T-helper 22 cell (primary cell): ENCODE measurements around the gene STIM1.
"Not testable (repeated sequence)": the region's sequence is repeated elsewhere in the genome, so short reads cannot be mapped to it uniquely, and the experiment has no call there.

Experiments
- DNase-seq: peaks from one replicate; pipeline ENCODE4 v3.0.0-alpha.2; 2020; ENCODE audit warnings: low read depth

STIM1 gene

DNA sequence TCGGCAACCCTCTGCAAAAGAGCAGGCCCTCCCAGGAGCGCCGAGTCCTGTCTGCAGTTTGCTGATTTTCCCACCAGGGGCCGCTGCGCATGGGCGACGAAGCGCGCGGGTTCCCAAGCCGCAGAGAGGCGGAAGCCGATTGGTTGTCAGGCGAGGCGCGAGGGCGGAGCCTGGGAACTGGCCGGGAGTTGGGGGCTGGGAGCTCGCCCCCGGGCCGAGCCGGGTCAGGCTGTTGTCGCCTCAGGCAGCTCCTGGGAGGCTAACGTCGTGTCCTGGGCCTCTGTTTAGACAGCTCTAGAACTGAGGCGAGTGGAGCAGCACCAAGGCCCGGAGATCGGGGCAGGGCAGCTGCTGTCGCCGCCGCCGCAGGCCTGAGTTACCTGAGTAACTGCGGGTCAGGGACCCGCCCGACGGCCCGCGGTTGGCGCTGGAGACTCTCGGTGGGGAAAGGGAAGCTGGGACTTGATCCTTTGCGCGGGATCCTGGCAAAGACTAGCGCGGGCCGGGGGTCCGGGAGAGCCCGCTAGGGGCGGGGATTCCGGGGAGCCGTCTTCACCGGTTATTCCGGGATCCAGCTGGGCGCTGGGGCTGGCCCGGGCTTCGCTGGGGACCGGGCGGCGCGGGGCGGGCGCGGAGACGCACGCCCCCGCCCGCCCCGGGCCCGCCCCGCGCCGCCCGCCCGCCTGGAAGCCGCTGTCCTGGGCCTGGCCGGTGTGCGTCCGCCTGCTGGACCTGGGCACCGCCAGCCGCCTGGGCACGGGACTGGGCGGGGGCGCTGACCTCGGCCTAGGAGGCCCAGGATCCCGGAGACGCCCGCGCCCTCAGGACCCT lies at the start of gene STIM1:
STIM1 (plus strand) TSS at position 688 of the 831 bp plus-strand sequence. CDS start 607 bp downstream, outside the sequence.
- peak; percentile 92 for DNase-seq

DNA sequence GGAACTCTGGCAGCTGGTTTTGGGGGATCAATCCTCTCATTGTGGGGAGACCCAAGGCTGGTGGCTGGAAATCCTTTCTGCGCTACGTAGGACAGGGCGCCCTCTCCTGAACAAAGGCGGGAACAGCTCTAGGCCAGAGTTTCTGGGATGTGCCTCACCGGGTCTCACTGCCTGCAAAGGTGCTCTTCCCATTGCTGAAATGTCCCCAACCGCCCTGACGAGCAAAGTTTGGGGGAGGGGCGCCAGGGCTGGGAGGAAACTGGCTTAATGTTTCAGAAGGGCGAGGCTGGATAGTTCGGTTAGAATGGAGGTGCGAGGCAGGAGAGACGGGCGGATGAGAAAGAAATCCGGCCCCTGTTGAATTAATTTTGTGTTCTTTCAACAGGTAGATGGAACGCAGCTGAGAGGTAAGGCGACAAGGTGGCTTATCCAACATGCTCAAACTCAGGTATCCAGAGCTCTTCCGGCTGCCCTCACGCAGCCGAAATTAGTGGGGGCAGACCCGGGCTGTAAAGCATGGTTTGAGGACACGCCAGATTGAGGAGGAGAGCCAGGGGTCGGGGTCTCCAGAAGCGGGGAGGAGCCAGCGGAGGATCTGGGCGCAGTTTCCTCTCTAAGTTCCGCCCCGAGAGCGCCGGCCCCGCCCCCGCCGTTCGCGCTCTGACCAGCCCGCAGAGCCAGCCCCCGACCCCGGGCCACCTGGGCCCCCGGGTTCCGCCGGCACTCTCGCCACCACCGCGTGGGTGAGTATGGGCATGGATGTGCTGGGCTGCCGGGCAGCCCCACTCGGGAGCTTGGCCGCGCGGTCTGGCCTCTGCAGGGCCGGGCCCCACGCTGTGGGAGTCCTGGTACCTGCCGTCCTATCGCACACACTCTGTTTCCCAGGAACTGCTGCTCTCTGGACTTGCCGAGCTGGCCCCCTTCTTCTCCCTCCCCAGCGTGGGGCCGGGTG lies 47.3 kb upstream of the STIM1 start, which contains the start of gene PGAP2:
PGAP2 (plus strand) TSS at position 652 of the 952 bp plus-strand sequence. CDS start 2,700 bp downstream, outside the sequence.
- peak; percentile 38 for DNase-seq

GRCh38 chr11:3808861-3809623 lies 46.4 kb upstream of the STIM1 start:
- DNase-seq = peak; percentile 26

DNA sequence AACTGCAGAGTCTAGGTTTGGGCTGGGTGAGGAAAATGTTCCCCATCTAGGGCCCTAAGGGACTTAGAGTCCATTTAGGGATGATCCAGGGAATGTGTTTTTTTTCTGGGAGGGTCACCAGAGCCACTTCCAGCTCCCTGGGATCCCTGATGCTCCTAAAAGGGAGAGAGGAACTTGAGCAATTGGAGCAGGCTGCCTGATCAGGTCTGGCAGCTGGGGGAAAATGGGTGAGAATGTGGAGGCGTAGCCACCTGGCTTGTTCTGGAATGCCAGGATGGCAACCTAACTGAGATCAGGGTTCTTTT lies 45.9 kb upstream of the STIM1 start:
- no peak for DNase-seq

DNA sequence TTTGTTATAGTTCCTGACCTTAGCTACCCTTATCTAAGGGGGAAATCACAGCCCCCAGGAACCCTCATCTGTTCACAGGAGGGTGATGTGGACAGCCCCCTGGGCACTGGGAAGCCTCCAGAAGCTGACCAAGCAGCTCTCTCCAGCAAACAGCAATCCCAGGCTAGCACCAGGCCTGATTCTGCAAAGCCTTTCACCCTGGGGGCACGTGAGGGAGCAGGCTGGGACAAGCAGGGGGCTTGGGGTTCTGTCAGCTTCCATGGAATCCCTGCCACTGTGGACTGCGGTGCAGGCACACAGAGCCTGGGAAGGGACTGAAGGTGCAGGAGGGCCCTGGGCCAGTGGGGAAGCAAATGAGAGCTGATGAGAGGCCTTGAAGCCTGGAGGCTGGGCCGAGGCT lies 45.0 kb upstream of the STIM1 start:
- no peak for DNase-seq

DNA sequence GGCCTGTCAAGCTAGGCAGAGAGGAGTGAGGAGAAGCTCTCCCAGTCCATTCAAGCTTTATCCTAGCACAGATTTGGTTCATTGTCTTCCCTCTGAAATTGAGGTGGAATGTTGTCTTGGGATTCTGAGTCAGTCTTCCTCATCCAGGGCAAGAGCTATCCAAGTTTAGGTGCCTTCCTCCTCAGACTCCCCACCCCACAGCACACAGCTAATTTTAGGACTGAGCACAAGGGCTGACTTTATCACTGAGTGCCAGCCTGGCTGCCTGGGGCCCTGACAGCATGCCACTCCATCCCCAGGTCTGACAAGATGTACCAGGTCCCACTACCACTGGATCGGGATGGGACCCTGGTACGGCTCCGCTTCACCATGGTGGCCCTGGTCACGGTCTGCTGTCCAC lies 44.5 kb upstream of the STIM1 start:
- no peak for DNase-seq

- not testable (repeated sequence) for DNase-seq
These were observed 40.6 kb upstream of the STIM1 start for GRCh38 chr11:3814832-3815231.

DNA sequence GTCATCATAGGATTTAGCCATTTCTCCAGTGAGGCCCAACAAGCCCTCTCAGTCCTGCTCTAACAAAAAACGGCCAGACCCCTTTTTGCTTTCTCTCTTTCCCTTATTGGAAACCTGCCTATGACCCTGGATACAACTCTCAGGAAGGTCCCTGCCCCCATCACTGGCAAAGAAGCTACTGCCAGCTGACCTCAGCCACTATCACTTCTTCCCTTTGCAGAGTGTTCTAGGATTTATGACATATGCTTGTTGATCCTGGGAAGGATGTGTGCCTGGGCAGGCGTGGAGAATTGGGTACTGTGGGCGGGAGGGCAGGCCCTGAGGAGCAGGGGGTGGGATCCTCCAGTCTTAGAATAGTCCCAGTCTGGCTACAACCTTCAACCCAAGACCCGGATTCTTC lies 39.6 kb upstream of the STIM1 start:
- no peak for DNase-seq

- DNase-seq = no peak
These were observed 38.8 kb upstream of the STIM1 start for GRCh38 chr11:3816673-3817072.

DNA sequence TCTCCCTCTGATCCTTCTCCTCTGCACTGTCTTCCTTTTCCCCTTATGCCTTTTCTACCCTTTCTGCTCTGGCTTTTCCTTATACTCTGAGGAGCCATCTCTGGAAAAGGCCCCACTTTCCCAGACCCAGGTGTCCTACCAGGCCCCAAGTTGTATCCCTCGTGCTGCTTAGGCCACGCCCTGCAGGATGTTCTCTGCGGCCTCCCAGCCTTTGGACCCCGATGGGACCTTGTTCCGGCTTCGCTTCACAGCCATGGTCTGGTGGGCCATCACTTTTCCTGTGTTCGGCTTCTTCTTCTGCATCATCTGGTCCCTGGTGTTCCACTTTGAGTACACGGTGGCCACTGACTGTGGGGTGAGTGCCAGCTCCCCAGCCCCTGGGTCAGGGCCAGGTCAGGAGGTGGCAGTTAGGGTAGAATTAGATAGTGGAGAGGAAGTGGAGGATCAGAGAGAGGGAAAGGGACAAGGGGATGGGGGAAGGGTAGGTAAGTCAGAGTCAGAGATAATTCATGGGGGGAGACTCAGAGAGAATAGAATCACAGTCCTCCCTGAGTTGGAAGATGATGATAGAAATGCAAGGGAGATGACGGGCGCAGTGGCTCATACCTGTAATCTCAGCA lies 38.2 kb upstream of the STIM1 start:
- no peak for DNase-seq

DNA sequence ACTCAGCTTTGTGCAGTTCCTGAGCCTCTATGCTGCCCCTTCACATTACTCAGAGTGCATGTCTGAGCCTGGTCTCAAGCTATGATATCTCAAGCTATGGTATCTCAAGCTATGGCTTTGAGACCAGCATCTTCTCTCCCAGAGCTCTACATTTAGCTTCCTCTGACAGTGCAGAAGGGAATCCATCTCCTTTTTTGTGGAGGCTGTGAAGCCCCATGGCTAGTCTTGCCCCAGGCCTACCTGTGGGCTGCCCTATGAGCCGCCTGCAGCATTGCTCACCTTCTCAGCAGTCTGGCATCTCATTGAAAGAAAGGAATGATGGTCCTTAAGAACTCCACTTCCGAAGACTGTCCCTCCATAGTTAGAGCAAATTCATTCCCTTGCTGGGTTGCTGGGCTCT lies 34.5 kb upstream of the STIM1 start:
- no peak for DNase-seq

DNA sequence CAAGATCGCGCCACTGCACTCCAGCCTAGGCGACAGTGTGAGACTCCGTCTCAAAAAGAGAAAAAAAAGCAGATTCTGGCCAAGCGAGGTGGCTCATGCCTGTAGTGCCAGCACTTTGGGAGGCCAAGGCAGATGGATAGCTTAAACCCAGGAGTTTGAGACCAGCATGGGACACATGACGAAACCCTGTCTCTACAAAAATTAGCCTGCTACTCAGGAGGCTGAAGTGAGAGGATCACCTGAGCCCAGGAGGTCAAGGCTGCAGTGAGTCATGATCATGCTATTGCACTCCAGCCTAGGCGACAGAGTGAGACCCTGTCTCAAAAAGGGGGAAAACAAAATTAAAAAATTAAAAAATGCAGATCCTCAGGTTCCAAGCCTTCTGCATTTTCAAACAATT lies 33.2 kb upstream of the STIM1 start:
- no peak for DNase-seq

- no peak for DNase-seq
These were observed 32.2 kb upstream of the STIM1 start for GRCh38 chr11:3823303-3823702.

DNA sequence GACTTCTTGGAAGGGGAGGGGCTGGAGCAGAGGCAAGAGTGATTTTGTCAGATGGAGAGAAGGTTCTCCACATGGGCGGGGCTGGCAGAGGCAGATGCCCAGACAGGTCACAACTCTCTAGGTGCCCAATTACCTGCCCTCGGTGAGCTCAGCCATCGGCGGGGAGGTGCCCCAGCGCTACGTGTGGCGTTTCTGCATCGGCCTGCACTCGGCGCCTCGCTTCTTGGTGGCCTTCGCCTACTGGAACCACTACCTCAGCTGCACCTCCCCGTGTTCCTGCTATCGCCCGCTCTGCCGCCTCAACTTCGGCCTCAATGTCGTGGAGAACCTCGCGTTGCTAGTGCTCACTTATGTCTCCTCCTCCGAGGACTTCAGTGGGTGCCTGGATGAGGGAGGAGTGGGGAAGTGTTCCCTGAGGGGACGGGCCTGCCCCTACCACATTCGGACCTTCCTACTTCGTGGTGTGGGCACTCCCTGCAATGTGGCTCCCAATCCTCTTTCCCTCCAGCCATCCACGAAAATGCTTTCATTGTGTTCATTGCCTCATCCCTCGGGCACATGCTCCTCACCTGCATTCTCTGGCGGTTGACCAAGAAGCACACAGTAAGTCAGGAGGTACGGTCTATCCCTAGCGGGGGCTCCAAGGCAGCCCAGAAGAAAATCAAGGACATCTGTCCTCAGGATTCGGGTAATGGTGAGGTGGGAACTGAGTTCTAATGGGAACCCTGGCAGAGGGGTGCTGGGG lies 31.5 kb upstream of the STIM1 start:
- no peak for DNase-seq

DNA sequence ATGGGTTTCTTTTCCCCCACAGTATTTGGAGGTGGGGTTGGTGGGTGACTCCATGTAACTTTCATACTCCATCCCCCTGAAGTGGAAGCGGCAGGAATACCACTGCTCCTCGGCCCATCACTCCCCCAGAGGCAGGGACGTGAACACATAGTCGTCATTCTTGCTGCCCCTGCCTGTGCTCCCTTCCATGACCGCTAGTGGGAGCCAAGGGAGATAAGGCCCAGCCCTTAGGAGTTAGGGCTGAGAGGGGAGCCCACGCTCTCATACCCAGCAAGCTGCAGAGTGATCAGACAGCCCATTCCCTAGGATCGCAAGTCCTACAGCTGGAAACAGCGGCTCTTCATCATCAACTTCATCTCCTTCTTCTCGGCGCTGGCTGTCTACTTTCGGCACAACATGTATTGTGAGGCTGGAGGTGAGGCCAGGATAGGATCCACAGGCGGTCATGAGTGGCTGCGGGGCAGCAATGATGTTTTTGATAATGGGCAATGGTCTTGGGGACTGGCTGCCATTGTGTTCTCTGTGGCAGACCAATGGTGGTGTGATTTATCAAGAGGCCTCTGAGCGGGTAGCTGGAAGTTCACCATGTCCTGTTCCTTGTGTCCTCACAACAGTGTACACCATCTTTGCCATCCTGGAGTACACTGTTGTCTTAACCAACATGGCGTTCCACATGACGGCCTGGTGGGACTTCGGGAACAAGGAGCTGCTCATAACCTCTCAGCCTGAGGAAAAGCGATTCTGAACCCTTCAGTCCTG lies 30.6 kb upstream of the STIM1 start:
- DNase-seq = peak; percentile 54

DNA sequence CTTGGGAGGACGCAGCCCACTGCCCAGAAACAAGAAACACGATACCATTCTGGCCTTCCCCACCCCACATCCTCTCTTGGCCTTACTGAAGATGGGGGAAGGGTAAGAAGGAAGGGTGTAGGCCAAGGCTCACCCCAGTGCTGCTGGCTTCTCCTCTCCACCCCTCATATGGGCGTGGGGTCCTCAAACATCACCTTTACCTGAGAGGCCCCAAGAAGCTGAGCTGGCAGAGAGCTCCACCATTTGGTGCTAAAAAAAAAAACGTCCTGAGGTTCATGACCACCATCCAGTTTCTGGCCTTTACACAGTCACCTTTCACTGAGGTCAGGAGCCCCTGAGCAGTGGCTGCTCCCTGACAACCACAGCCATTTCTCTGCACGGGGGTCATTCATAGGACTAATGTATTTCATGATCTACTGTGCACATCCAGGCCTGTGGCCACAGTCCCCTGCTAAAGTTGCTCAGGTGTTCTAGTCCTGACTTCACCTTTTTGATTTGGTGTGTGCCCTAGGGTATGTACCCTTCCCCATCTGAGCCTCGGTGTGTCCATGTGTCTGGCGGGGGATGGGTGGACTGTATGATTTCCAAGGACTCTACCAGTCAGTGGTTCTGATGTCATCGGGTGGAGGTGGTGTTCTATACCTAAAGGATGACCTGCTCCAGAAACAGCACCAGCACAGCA lies 29.9 kb upstream of the STIM1 start:
- DNase-seq = no peak

DNA sequence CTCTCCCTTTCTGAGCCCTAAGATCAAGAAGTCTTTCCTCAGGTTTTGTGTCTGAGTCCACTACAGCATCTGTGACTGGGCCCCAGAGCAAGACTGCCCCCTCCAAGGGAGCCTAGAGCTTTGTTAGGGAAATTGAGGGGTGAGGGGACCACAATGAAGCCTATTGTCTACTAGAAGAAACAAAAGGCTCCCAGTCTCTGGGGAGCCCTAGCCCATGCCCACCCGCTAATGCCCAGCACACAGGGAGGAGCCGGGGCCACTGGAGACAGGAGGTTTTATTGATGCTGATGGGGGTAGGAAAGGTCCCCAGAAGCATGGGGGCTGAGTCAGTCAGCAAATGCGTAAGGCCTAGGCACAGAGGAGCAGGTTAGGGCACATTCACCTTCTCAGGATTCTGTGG lies 28.7 kb upstream of the STIM1 start:
- no peak for DNase-seq

DNA sequence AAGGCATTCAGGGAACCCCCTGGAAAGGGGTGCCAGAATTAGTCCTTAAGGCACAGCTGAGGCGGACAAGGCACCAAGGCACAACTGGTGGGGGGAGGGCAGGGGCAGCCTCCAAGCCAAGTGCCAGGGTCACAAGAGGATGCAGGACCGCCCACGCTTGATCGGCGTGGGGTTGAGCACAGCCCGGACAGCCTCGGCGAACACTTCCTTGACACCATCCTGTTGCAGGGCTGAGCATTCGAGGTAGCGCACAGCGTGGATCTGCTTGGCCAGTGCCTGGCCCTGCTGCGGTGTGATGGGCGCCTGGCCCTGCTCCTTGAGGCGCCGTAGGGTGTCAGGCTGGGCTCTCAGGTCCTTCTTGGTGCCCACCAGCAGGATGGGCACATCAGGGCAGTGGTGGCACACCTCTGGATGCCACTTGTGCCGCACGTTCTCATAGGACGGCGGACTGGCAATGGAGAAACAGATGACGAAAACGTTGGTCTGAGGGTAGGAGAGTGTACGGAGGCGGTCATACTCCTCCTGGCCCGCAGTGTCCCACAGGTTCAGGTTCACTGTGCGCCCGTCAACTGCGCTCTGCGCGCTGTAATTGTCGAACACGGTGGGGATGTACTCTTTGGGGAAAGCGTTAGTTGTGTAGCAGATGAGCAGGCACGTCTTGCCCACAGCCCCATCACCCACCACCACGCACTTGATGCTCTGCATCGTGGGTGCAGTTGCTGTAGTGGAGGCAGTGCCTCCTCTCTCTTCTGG lies 27.9 kb upstream of the STIM1 start:
- no peak for DNase-seq

- DNase-seq = no peak
These were observed 25.4 kb upstream of the STIM1 start for GRCh38 chr11:3830088-3830487.
